ENCODE data around the gene SACM1L.
"Not testable (repeated sequence)": the region's sequence is repeated elsewhere in the genome, so short reads cannot be mapped to it uniquely, and the experiment has no call there.

The SACM1L gene

DNA sequence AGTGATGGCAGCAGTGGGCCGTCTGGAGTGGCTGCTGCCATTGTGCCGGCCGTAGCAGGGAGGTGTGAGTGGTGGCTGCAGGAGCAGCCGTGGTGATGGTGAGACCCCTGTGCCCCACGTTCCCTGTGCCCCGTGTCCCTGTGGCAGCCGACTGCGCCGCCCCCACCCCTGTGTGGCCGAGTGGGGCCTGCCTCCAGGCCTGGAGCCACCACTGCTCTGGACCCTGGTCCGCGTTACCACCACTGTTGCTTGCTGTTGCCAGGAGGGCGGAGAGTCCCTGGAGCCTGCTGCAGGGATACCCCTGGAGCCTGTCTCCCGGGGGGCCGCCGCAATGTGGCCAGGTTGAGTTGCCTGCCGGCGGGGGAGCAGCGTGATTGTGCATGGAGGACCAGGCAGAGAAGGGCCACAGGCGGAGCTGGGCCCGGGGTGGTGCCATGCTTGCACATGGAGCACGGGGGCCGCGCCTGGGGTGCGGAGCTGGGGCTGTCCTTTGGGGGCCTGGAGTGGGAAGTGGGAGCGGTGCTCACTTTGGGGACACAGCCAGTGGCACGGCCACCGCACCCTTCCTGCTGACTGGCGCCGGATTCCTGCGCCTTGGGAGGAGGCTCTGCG, 57.1 kb downstream of the SACM1L start:
- no peak for DNase-seq

GRCh38 chr3:45746777-45747622, 57.8 kb downstream of the SACM1L start:
- DNase-seq = no peak

GRCh38 chr3:45748068-45748467, 58.9 kb downstream of the SACM1L start:
- no peak for DNase-seq

DNA sequence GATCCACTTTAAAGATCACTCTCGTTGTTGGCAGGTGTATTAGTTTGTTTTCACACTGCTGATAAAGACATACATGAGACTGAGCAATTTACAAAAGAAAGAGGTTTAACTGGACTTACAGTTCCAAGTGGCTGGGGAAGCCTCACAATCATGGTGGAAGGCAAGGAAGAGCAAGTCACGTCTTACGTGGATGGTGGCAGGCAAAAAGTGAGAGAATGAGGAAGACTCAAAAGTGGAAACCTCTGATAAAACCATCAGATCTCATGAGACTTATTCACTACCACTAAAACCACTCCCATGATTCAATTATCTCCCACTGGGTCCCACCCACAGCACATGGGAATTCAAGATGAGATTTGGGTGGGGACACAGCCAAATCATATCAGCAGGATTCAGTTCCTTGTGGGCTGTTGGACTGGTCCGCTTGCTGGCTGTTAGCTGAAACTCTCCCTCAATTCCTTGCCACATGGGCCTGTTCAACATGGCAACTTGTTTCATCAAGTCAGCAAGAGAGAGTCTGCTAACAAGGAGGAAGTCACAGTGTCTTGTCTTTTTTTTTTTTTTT, 59.9 kb downstream of the SACM1L start:
- not testable (repeated sequence) for DNase-seq

DNA sequence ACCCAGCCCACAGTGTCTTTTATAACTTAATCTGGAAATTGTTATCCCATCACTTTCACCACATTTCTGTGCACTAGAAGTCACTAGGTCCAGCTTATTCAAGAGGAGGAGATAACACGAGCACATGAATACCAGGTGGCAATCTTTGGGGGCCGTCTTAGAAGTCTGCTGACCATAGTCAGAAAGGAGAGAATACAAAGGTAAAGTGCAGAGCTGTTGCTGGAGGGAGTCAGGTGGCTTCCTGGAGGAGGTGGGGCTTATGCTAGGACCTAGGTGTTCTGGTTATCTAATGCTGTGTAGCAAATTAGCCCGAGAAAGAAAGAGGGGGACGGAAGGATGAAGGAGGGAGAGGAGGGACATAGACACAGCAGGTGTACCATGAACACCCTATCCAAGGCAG, 60.7 kb downstream of the SACM1L start:
- no peak for DNase-seq

DNA sequence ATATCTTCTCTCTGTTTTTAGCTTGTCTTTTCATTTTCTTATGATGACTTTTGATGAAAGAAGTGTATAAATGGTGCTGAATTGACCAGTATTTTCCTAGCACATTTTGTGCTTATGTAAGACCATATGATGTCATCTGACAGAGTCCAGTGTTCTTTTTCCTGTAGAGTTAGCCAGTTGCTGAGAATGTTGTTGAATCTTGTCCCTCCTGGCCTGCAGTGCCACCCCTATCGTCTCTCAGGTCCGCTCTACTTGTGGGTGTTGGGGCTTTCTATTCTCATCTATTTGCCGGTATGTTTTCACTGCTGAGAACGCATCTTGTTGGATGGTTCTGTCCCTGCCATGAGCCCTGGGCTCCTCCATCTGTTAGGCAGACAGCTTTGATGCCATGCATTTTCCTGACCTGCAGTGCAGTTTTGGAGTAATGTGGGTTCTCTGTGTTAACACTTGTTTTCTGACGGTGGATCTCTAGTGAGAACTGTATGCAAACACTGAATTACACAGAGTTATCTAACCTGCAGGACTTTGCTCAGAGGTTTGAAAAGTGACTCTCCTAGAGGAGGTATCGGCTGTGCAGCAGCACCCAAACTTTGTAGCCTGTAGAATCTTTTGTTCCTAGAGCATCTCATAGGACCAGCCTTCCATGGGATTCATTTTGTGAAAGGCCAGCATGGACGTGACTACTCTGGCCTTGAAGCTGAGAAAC, 62.5 kb downstream of the SACM1L start:
- DNase-seq = no peak

DNA sequence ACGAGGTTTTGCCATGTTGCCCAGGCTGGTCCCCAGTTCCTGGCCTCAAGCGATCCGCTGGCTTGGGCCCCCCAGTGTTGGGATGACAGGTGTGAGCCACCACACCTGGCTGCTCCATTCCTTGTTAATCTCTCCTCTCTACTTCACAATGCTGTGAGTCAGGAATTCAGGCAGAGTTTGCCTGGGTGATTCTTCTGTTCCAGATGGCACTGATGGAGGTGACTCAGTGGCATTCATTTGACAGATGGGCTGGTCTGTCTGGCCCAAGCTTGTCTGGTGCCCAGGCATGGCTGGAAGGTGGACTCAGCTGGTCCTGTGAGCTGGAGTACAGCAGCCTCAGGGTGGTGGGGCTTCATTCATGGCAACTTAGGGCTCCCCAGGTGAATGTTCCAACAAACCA, 63.9 kb downstream of the SACM1L start:
- DNase-seq = no peak

DNA sequence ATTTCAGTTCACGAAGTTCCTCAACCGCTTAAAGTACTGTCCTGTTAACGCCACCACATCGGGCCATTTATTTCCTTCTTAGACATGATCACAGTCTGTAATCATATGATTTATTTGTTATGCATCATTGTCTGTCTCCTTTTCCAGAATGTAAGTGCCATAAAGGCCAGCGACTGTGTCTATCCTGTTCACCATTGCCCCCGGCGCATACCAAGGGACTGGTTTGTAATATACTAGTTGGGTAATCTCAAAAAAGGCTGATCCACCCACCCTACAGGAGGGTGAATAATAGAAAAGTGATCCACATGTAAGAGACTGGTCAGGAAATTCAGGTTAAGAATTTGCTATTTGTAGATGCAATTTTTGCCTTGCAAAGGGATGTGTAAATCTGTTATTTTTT, 65.3 kb downstream of the SACM1L start:
- DNase-seq = no peak

GRCh38 chr3:45756055-45756454, 66.9 kb downstream of the SACM1L start:
- no peak for DNase-seq

DNA sequence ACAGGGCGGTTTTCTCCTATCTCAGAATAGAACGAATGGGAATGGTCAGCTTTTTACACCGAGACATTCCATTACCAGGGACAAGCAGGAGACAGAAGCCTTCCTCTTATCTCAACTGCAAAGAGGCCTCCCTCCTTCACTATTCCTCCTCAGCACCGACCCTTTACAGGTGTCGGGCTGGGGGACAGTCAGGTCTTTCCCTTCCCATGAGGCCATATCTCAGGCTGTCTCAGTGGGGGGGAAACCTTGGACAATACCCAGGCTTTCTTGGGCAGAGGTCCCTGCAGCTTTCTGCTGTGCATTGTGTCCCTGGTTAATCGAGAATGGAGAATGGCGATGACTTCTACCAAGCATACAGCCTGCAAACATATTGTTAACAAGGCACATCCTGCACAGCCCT, 67.9 kb downstream of the SACM1L start:
- not testable (repeated sequence) for DNase-seq

GRCh38 chr3:45758871-45759270, 69.7 kb downstream of the SACM1L start:
- DNase-seq = no peak

GRCh38 chr3:45759851-45760250, 70.7 kb downstream of the SACM1L start:
- no peak for DNase-seq

GRCh38 chr3:45760878-45761711, 71.9 kb downstream of the SACM1L start:
- peak; percentile 12 for DNase-seq

- no peak for DNase-seq
Measured at GRCh38 chr3:45761831-45762230, 72.6 kb downstream of the SACM1L start.

- no peak for DNase-seq
Measured at GRCh38 chr3:45762647-45763302, 73.6 kb downstream of the SACM1L start.

DNA sequence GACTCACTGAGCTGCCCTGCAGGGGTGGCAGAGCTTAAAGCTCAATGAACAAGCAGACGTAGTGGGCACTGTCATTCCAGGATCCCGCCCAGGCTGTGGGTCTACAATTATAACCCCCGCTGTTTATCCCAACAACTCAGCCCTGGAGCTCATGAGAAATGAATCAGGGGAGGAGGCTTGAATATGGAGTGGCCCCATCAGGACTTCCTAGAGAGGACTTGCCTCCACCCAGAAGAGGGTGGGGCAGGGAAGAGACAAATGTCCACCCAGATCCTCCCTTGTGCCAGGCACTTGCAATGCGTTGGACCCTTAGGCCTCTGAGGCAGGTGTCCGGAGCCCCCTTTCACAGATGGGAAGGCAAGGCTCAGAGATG, 74.1 kb downstream of the SACM1L start:
- no peak for DNase-seq

GRCh38 chr3:45765266-45765851, 76.2 kb downstream of the SACM1L start:
- DNase-seq = no peak

DNA sequence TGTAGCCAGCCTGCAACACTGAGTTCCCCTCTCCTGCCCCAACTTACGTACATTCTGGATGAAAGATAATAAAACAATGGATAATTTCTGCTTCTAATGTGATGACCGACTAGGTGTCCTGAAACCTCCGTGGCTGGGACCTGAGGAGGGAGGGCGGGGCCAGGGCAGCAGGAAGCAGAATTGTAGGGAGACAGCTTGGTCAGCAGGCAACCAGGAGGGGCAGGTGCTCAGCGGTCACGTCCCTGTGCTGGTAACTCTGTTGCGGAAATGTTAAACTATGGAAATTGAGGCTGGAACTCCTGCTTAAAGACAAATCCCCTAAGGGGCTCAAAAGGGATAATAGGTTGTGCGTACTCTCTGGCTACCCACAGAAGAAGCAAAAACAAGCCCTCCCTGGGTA, 76.8 kb downstream of the SACM1L start:
- DNase-seq = no peak

- DNase-seq = no peak
Measured at GRCh38 chr3:45771166-45771775, 82.1 kb downstream of the SACM1L start.

DNA sequence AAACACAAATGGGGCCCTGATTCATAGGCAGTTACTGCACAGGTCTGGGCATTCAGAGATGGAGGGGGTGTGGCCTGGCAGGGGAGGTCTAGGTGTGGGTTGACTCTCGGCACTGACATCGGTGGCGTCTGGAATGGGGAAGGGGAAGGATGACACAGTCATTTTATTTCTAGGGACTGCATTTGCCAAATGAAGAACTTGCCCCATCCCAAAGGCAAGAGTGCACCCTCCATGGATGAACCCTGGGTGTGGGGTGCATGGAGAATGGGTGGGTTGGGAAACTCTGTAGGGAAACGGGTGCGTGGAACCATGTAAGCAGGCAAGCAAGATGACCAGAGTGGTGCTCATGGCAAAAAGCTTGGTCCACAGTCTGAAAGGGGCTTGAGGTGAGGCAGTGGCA, 82.6 kb downstream of the SACM1L start:
- DNase-seq = no peak

GRCh38 chr3:45772341-45773035, 83.3 kb downstream of the SACM1L start:
- DNase-seq = no peak
